Common myeloid progenitor, CD34-positive (primary cell): ENCODE results near the gene ITGAV.

Source experiments
- CTCF ChIA-PET: fragments of 350-600 bp; sonication (Branson Sonifier 250); formaldehyde crosslinking; loops from one replicate; lab custom pipeline; 2021; ENCODE audit warnings: antibody characterized with exemption; lab: Charles Lee
- POLR2A ChIA-PET: fragments of 350-600 bp; sonication (Branson Sonifier 250); formaldehyde crosslinking; loops from one replicate; lab custom pipeline; 2021; ENCODE audit warnings: antibody characterized with exemption; lab: Charles Lee
- DNase-seq, 3 donors: peaks; one replicate each; pipeline versions ENCODE4 v3.0.0 to v3.0.0-alpha.2; 2013
- H3K27ac ChIP-seq, 2 experiments: 1 replicate in 1 of 2; 2 replicates in 1 of 2; pipeline ENCODE4 v1.7.0; 2013; ENCODE audit warnings: inconsistent platforms in 2 of 2, low read length in 2 of 2, mild to moderate bottlenecking in 2 of 2, low read depth in 1 of 2, moderate library complexity in 1 of 2; ENCODE audit not compliant: severe bottlenecking in 2 of 2, insufficient read depth in 1 of 2, poor library complexity in 1 of 2
- H3K27me3 ChIP-seq, 5 experiments: replicated peaks in 2 of 5; 1 replicate in 3 of 5; 2 replicates in 2 of 5; pipeline versions ENCODE4 v1.6.1 to v1.7.0; 2013; ENCODE audit warnings: low read length in 4 of 5, mild to moderate bottlenecking in 2 of 5, moderate library complexity in 2 of 5, inconsistent platforms in 1 of 5; ENCODE audit not compliant: insufficient read depth in 5 of 5, control insufficient read depth in 4 of 5
- H3K36me3 ChIP-seq, 4 experiments: 1 replicate in 2 of 4; 2 replicates in 2 of 4; pipeline versions ENCODE4 v1.6.1 to v1.7.0; 2013; ENCODE audit warnings: low read length in 3 of 4, control low read depth in 1 of 4, mild to moderate bottlenecking in 1 of 4; ENCODE audit not compliant: control insufficient read depth in 4 of 4, insufficient read depth in 4 of 4
- H3K4me1 ChIP-seq, 4 experiments: 1 replicate in 3 of 4; 2 replicates in 1 of 4; pipeline versions ENCODE4 v1.6.1 to v1.7.1; 2013; ENCODE audit warnings: low read length in 3 of 4, mild to moderate bottlenecking in 3 of 4, control low read depth in 1 of 4, inconsistent platforms in 1 of 4, moderate library complexity in 1 of 4; ENCODE audit not compliant: control insufficient read depth in 4 of 4, insufficient read depth in 4 of 4; ENCODE audit errors: control extremely low read depth in 1 of 4
- H3K4me3 ChIP-seq, 7 experiments: 1 replicate in 4 of 7; 2 replicates in 3 of 7; pipeline versions ENCODE4 v1.5.1 to v1.7.0; 2013; ENCODE audit warnings: mild to moderate bottlenecking in 7 of 7, low read length in 6 of 7, moderate library complexity in 6 of 7, inconsistent platforms in 2 of 7, low read depth in 2 of 7, control low read depth in 1 of 7; ENCODE audit not compliant: insufficient read depth in 4 of 7, control insufficient read depth in 1 of 7; ENCODE audit errors: extremely low read depth in 1 of 7
- H3K9me3 ChIP-seq, 5 experiments: 1 replicate in 4 of 5; 2 replicates in 1 of 5; pipeline versions ENCODE4 v1.6.1 to v1.7.1; 2013; ENCODE audit warnings: low read length in 4 of 5, mild to moderate bottlenecking in 2 of 5, inconsistent platforms in 1 of 5, low read depth in 1 of 5, moderate library complexity in 1 of 5; ENCODE audit not compliant: control insufficient read depth in 4 of 5, insufficient read depth in 2 of 5; ENCODE audit errors: control extremely low read depth in 1 of 5
- WGBS: methylation state at CpG from one replicate; pipeline ENCODE4 v1.1.5; 2013; ENCODE audit not compliant: insufficient coverage; 5-methylcytosine and 5-hydroxymethylcytosine counted together

Gene ITGAV

GRCh38 chr2:186617148-186617547 is 27.3 kb downstream of the ITGAV start:
- WGBS = 100% methylated on average over 4 of the region's 4 CpGs
- no peak overlapping the region for H3K27ac ChIP-seq
- H3K36me3 ChIP-seq = peaks cover 0 to 4% (median 0%) of the 10 kb centered on the region in 4 experiments
- POLR2A ChIA-PET = no interaction called here
- H3K27me3 ChIP-seq = no peaks in the 10 kb centered on the region
- CTCF ChIA-PET = no interaction called here
- no peak overlapping the region for H3K4me3 ChIP-seq
- peaks cover 0 to 4% (median 2%) of the 10 kb centered on the region in 4 experiments for H3K4me1 ChIP-seq
- H3K9me3 ChIP-seq = no peaks in the 10 kb centered on the region
- no peak for DNase-seq

GRCh38 chr2:186617771-186618170 is 27.9 kb downstream of the ITGAV start:
- no peak for DNase-seq
- Histone ChIP-seq H3K9me3 (no peaks in the 10 kb centered on the region), H3K4me1 (no peaks in the 10 kb centered on the region), H3K4me3 (no peak overlapping the region), H3K36me3 (peaks cover 0 to 4% (median 4%) of the 10 kb centered on the region in 4 experiments), H3K27ac (no peak overlapping the region), H3K27me3 (no peaks in the 10 kb centered on the region)
- WGBS = 100% methylated on average over 1 of the region's 1 CpG
- ChIA-PET POLR2A (no interaction called here), CTCF (interaction anchor here (1.7 to 1.9 kb wide), 2 partner anchors 10 to 25 kb away, joined by 4 to 6 read pairs; no protein-coding TSS in a partner anchor)

GRCh38 chr2:186618696-186619095 is 28.8 kb downstream of the ITGAV start:
- no peak overlapping the region for H3K27ac ChIP-seq
- WGBS = no CpG with 5 or more reads among the region's 1 CpG
- CTCF ChIA-PET = interaction anchor here (1.7 to 1.9 kb wide), 2 partner anchors 10 to 24 kb away, joined by 4 to 6 read pairs; no protein-coding TSS in a partner anchor
- no peaks in the 10 kb centered on the region for H3K27me3 ChIP-seq
- POLR2A ChIA-PET = no interaction called here
- H3K9me3 ChIP-seq = no peaks in the 10 kb centered on the region
- H3K36me3 ChIP-seq = peaks cover 1 to 7% (median 4%) of the 10 kb centered on the region in 4 experiments
- no peaks in the 10 kb centered on the region for H3K4me1 ChIP-seq
- no peak for DNase-seq
- no peak overlapping the region for H3K4me3 ChIP-seq

- WGBS = 90% methylated on average over 1 of the region's 2 CpGs
Observed at GRCh38 chr2:186623084-186623483, 33.2 kb downstream of the ITGAV start.

GRCh38 chr2:186624276-186624675 is 34.4 kb downstream of the ITGAV start:
- Histone ChIP-seq H3K27me3 (no peaks in the 10 kb centered on the region), H3K4me1 (no peaks in the 10 kb centered on the region), H3K4me3 (no peak overlapping the region), H3K9me3 (no peaks in the 10 kb centered on the region), H3K36me3 (peaks cover 6 to 22% (median 8%) of the 10 kb centered on the region in 4 experiments), H3K27ac (no peak overlapping the region)
- POLR2A ChIA-PET = no interaction called here
- no peak for DNase-seq
- CTCF ChIA-PET = no interaction called here
- no CpG with 5 or more reads among the region's 3 CpGs for whole genome bisulfite sequencing

More at GRCh38 chr2:186623084-186623483, 33.2 kb downstream of the ITGAV start:
- Histone ChIP-seq H3K27ac (no peak overlapping the region), H3K9me3 (no peaks in the 10 kb centered on the region), H3K36me3 (peaks cover 4 to 22% (median 8%) of the 10 kb centered on the region in 4 experiments), H3K4me3 (no peak overlapping the region), H3K4me1 (no peaks in the 10 kb centered on the region), H3K27me3 (no peaks in the 10 kb centered on the region)
- DNase-seq = no peak
- POLR2A ChIA-PET = no interaction called here
- CTCF ChIA-PET = no interaction called here

GRCh38 chr2:186629250-186629996 is 39.6 kb downstream of the ITGAV start:
- Histone ChIP-seq H3K27me3 (no peaks in the 10 kb centered on the region), H3K4me3 (no peak overlapping the region), H3K9me3 (no peaks in the 10 kb centered on the region), H3K4me1 (no peaks in the 10 kb centered on the region), H3K27ac (no peak overlapping the region), H3K36me3 (peaks cover 2 to 12% (median 4%) of the 10 kb centered on the region in 4 experiments)
- no peak for DNase-seq
- ChIA-PET POLR2A (no interaction called here), CTCF (interaction anchor here (0.9 to 1.3 kb wide), 3 partner anchors 12 to 127 kb away, joined by 3 read pairs; no protein-coding TSS in a partner anchor)
- no CpG with 5 or more reads among the region's 1 CpG for WGBS

- ChIA-PET CTCF (interaction anchor here (2.5 kb wide), 1 partner anchor 9 kb away, joined by 11 read pairs; no protein-coding TSS in a partner anchor), POLR2A (no interaction called here)
- no peaks in the 10 kb centered on the region for H3K27me3 ChIP-seq
- no peak overlapping the region for H3K4me3 ChIP-seq
- DNase-seq = no peak
- no peak overlapping the region for H3K27ac ChIP-seq
- H3K9me3 ChIP-seq = no peaks in the 10 kb centered on the region
- peaks cover 0 to 6% (median 2%) of the 10 kb centered on the region in 4 experiments for H3K4me1 ChIP-seq
- peaks cover 0 to 2% (median under 1%) of the 10 kb centered on the region in 4 experiments for H3K36me3 ChIP-seq
- no CpG with 5 or more reads among the region's 2 CpGs for WGBS
Observed at GRCh38 chr2:186632417-186632816, 42.6 kb downstream of the ITGAV start.
